ENCODE results near the gene RBM20.

The RBM20 gene

GRCh38 chr10:110775020-110775375 is 130.9 kb downstream of the RBM20 start:
- Histone ChIP-seq H3K27ac (no peak overlapping the region), H3K9me3 (no peaks in the 10 kb centered on the region), H3K27me3 (no peaks in the 10 kb centered on the region), H3K4me1 (ENCODE audit: control insufficient read depth in 1 of 2, insufficient read depth in 1 of 2, low read depth in 1 of 2, low read length in 1 of 2) (no peaks in the 10 kb centered on the region), H3K4me3 (ENCODE audit: low read depth in 1 of 2, low read length in 1 of 2) (no peak overlapping the region), H3K36me3 (no peaks in the 10 kb centered on the region)
- TF ChIP-seq, protein P1, sequence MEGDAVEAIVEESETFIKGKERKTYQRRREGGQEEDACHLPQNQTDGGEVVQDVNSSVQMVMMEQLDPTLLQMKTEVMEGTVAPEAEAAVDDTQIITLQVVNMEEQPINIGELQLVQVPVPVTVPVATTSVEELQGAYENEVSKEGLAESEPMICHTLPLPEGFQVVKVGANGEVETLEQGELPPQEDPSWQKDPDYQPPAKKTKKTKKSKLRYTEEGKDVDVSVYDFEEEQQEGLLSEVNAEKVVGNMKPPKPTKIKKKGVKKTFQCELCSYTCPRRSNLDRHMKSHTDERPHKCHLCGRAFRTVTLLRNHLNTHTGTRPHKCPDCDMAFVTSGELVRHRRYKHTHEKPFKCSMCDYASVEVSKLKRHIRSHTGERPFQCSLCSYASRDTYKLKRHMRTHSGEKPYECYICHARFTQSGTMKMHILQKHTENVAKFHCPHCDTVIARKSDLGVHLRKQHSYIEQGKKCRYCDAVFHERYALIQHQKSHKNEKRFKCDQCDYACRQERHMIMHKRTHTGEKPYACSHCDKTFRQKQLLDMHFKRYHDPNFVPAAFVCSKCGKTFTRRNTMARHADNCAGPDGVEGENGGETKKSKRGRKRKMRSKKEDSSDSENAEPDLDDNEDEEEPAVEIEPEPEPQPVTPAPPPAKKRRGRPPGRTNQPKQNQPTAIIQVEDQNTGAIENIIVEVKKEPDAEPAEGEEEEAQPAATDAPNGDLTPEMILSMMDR (IDR thresholded peaks at IDR 0.05) = no peak

- Histone ChIP-seq H3K27me3 (no peaks in the 10 kb centered on the region), H3K4me3 (ENCODE audit: low read depth in 1 of 2, low read length in 1 of 2) (no peak overlapping the region), H3K36me3 (no peaks in the 10 kb centered on the region), H3K27ac (no peak overlapping the region), H3K4me1 (ENCODE audit: control insufficient read depth in 1 of 2, insufficient read depth in 1 of 2, low read depth in 1 of 2, low read length in 1 of 2) (no peaks in the 10 kb centered on the region), H3K9me3 (no peaks in the 10 kb centered on the region)
- TF ChIP-seq, protein P1 (IDR thresholded peaks at IDR 0.05) = no peak
These were observed 131.3 kb downstream of the RBM20 start for GRCh38 chr10:110775406-110775805.

DNA sequence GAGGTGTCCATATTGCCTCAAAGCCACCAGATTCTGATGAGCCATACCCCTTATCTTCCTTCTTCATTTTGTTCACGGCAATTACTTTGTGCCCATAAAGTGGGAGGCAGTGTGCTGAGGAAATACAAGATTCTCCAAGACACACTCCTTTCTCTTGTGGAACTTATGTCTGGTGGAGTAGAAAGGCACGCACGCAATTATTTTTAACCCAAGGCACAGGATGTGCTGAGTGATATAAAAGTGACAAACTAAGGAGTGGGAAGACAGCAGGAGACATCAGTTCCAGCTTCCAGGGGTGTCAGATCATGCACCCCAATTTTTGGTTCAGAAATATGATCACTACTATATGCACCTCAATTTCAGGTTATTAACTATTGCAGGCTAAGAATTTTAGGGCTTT is 132.9 kb downstream of the RBM20 start:
- Histone ChIP-seq H3K4me3 (ENCODE audit: low read depth in 1 of 2, low read length in 1 of 2) (no peak overlapping the region), H3K27ac (no peak overlapping the region), H3K4me1 (ENCODE audit: control insufficient read depth in 1 of 2, insufficient read depth in 1 of 2, low read depth in 1 of 2, low read length in 1 of 2) (no peaks in the 10 kb centered on the region), H3K36me3 (no peaks in the 10 kb centered on the region), H3K9me3 (no peaks in the 10 kb centered on the region), H3K27me3 (no peaks in the 10 kb centered on the region)
- TF ChIP-seq, protein P1 (IDR thresholded peaks at IDR 0.05) = no peak

DNA sequence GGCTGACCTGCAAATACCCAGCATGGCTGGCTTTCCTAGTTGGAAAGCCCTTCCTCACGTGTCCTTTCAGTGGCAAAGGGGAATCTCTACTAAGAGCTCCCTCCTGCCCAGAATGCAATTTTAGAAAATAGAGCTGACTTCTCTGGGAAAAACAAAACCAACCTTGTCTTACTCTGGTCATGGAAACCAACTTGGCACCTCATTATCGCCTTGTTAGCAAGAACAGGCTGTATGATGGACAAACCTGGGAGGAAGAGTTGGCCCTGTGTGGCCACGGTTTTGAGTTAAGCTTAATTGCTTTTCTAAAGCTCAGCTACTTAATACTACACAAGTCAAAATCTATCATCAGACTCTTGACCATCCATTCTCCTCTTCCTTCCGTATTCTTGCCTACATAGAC is 133.5 kb downstream of the RBM20 start:
- no peak overlapping the region for H3K27ac ChIP-seq
- no peaks in the 10 kb centered on the region for H3K27me3 ChIP-seq
- no peaks in the 10 kb centered on the region for H3K4me1 ChIP-seq (ENCODE audit: control insufficient read depth in 1 of 2, insufficient read depth in 1 of 2, low read depth in 1 of 2, low read length in 1 of 2)
- H3K9me3 ChIP-seq = no peaks in the 10 kb centered on the region
- H3K4me3 ChIP-seq (ENCODE audit: low read depth in 1 of 2, low read length in 1 of 2) = no peak overlapping the region
- H3K36me3 ChIP-seq = no peaks in the 10 kb centered on the region
- TF ChIP-seq, protein P1 (IDR thresholded peaks at IDR 0.05) = no peak

GRCh38 chr10:110778211-110778610 is 134.1 kb downstream of the RBM20 start:
- no peak overlapping the region for H3K4me3 ChIP-seq (ENCODE audit: low read depth in 1 of 2, low read length in 1 of 2)
- no peaks in the 10 kb centered on the region for H3K9me3 ChIP-seq
- no peak overlapping the region for H3K27ac ChIP-seq
- peaks cover 0 to 3% of the 10 kb centered on the region in 2 experiments for H3K4me1 ChIP-seq (ENCODE audit: control insufficient read depth in 1 of 2, insufficient read depth in 1 of 2, low read depth in 1 of 2, low read length in 1 of 2)
- H3K27me3 ChIP-seq = no peaks in the 10 kb centered on the region
- TF ChIP-seq, protein P1 (IDR thresholded peaks at IDR 0.05) = no peak
- H3K36me3 ChIP-seq = no peaks in the 10 kb centered on the region

DNA sequence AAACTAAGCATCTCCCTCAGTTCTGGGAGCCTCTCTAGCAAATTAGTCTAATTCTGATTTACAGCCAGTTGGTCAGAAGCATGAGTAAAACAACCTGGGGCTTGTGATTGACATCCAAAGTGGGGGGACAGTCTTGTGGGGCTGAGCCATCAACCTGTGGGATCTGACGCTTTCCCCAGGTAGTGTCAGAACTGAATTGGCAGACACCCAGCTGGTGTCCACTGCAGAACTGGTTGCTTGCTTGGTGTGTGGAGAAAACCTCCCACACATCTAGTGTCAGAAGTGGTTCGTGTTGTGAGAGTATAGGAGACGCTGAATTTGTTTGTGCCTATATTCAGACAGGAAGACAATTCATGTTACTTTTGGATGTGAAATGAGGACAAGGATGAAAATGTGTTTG is 135.4 kb downstream of the RBM20 start:
- TF ChIP-seq, protein P1 (IDR thresholded peaks at IDR 0.05) = no peak
- no peaks in the 10 kb centered on the region for H3K36me3 ChIP-seq

More for the DNA sequence above, 135.4 kb downstream of the RBM20 start:
- Histone ChIP-seq H3K9me3 (no peaks in the 10 kb centered on the region), H3K4me1 (ENCODE audit: control insufficient read depth in 1 of 2, insufficient read depth in 1 of 2, low read depth in 1 of 2, low read length in 1 of 2) (peaks cover 0 to 6% of the 10 kb centered on the region in 2 experiments), H3K27ac (no peak overlapping the region), H3K4me3 (ENCODE audit: low read depth in 1 of 2, low read length in 1 of 2) (no peak overlapping the region), H3K27me3 (no peaks in the 10 kb centered on the region)
